ENCODE results near the gene HNRNPUL1. TPM values are rescaled to one million over a fixed set of nuclear protein-coding genes. Genes with fewer than 3 reads are reported as not detected.

Gene HNRNPUL1
- polyA plus RNA-seq, 1 experiment = 42.3 TPM

DNA sequence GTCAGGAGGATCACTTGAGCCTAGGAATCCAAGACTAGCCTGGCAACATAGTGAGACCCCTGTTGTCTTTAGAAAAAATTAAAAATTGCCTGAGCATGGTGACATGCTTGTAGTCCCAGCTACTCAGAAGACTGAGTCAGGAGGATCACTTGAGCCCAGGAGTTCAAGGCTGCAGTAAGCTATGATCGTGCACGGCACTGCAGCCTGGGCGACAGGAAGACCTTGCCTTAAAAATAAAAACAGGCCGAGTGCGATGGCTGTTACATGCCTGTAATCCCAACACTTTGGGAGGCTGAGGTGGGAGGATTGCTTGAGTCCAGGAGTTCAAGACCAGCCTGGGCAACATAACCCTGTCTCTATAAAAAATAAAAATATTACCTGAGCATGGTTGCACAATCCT, 5.4 kb downstream of the HNRNPUL1 start:
- Histone ChIP-seq H3K27me3 (ENCODE audit: control insufficient read depth, insufficient read depth, low read length) (no peaks in the 10 kb centered on the region), H3K27ac (ENCODE audit: low read depth, low read length) (no peak overlapping the region), H3K4me3 (ENCODE audit: low read depth, low read length) (no peak overlapping the region), H3K9me3 (ENCODE audit: control insufficient read depth, insufficient read depth, low read length) (no peaks in the 10 kb centered on the region; the same call in 1 of the 2 replicates)
- TF ChIP-seq, protein P1, sequence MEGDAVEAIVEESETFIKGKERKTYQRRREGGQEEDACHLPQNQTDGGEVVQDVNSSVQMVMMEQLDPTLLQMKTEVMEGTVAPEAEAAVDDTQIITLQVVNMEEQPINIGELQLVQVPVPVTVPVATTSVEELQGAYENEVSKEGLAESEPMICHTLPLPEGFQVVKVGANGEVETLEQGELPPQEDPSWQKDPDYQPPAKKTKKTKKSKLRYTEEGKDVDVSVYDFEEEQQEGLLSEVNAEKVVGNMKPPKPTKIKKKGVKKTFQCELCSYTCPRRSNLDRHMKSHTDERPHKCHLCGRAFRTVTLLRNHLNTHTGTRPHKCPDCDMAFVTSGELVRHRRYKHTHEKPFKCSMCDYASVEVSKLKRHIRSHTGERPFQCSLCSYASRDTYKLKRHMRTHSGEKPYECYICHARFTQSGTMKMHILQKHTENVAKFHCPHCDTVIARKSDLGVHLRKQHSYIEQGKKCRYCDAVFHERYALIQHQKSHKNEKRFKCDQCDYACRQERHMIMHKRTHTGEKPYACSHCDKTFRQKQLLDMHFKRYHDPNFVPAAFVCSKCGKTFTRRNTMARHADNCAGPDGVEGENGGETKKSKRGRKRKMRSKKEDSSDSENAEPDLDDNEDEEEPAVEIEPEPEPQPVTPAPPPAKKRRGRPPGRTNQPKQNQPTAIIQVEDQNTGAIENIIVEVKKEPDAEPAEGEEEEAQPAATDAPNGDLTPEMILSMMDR (IDR thresholded peaks at IDR 0.05; ENCODE audit: low read depth, low read length) = no peak
- CTCF ChIA-PET = interaction anchor here (0.7 kb wide), 1 partner anchor 39 kb away, joined by 7 read pairs; no protein-coding TSS in a partner anchor
- POLR2A ChIA-PET = no interaction called here
- no peak for DNase-seq (ENCODE audit: low read depth, low spot score)

DNA sequence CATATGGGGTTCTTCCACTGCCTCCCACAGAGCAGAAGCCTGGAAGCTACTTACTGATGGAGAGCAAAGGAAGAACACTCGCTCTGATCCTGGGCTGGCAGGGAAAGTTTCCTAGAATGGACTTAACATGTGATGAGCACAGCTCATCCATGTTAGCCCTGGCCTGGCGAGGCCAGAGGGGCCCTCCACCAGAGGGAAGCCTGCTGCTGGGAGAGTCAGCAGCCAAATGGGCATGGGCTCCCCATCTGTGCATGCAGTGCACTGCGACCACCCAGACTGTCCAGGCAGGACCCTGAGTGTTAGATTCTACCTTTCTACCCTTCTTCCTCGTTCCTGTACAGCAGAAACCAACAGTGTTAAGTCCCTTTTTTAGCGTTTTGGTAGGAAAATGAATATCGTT, 8.9 kb downstream of the HNRNPUL1 start:
- no peaks in the 10 kb centered on the region for H3K9me3 ChIP-seq (ENCODE audit: control insufficient read depth, insufficient read depth, low read length)
- no peak overlapping the region for H3K4me3 ChIP-seq (ENCODE audit: low read depth, low read length)
- no peak overlapping the region for H3K27ac ChIP-seq (ENCODE audit: low read depth, low read length)
- H3K27me3 ChIP-seq (ENCODE audit: control insufficient read depth, insufficient read depth, low read length) = no peaks in the 10 kb centered on the region
- CTCF ChIA-PET = no interaction called here
- POLR2A ChIA-PET = no interaction called here
- TF ChIP-seq, protein P1 (IDR thresholded peaks at IDR 0.05; ENCODE audit: low read depth, low read length) = no peak
- no peak for DNase-seq (ENCODE audit: low read depth, low spot score)

DNA sequence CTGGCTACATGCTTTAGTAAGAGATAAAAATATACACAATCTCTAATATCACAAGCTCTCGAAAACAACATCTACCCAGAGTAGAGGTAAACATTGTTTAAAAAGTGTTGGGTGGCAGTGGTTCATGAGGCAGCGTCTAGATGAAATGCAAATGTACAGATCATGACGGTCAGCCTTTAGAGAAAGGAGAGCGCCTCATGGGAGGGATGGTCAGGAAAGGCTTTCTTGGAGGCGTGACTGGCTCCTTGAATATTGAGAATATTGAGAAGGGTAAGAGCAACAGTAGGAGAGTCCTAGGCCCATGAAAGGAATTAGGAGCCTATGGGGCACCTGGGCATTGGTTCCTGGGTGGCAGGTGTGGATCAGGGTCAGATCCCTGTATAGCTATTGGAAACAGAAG, 10.6 kb downstream of the HNRNPUL1 start:
- ChIA-PET POLR2A (interaction anchor here (0.7 kb wide), 1 partner anchor 11 kb away, joined by 5 read pairs; the partner anchor contains the start of gene HNRNPUL1), CTCF (interaction anchor here (1.1 to 1.2 kb wide), 2 partner anchors 12 to 34 kb away, joined by 3 to 4 read pairs; no protein-coding TSS in a partner anchor)

DNA sequence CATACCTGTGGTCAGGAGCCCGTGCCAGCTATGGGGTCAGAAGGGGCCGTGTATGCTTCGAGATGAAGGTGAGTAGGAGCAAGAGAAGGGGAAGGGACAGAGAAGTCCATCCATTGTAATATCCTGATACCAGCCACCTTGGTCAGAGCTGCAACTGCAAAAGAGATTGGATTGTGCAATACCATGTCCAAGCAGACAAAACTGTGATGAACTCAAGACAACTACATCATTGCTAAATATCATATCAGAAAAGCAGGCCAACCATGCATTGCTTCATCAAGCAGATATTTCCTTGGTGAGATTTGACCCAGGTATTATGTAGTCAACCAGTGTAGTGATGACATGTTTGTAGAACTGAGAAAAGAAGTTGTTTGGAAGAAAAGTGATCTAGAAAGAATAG, 12.1 kb downstream of the HNRNPUL1 start:
- DNase-seq (ENCODE audit: low read depth, low spot score) = no peak
- TF ChIP-seq, protein P1 (IDR thresholded peaks at IDR 0.05; ENCODE audit: low read depth, low read length) = no peak
- ChIA-PET CTCF (interaction anchor here (0.5 kb wide), 1 partner anchor 72 kb away, joined by 11 read pairs; no protein-coding TSS in a partner anchor), POLR2A (no interaction called here)
- Histone ChIP-seq H3K27me3 (ENCODE audit: control insufficient read depth, insufficient read depth, low read length) (no peaks in the 10 kb centered on the region), H3K9me3 (ENCODE audit: control insufficient read depth, insufficient read depth, low read length) (no peaks in the 10 kb centered on the region), H3K27ac (ENCODE audit: low read depth, low read length) (no peak overlapping the region), H3K4me3 (ENCODE audit: low read depth, low read length) (no peak overlapping the region)

More for the DNA sequence above, 10.6 kb downstream of the HNRNPUL1 start:
- no peak for DNase-seq (ENCODE audit: low read depth, low spot score)
- TF ChIP-seq, protein P1 (IDR thresholded peaks at IDR 0.05; ENCODE audit: low read depth, low read length) = no peak
- H3K4me3 ChIP-seq (ENCODE audit: low read depth, low read length) = no peak overlapping the region
- H3K9me3 ChIP-seq (ENCODE audit: control insufficient read depth, insufficient read depth, low read length) = no peaks in the 10 kb centered on the region
- H3K27me3 ChIP-seq (ENCODE audit: control insufficient read depth, insufficient read depth, low read length) = no peaks in the 10 kb centered on the region
- H3K27ac ChIP-seq (ENCODE audit: low read depth, low read length) = no peak overlapping the region

DNA sequence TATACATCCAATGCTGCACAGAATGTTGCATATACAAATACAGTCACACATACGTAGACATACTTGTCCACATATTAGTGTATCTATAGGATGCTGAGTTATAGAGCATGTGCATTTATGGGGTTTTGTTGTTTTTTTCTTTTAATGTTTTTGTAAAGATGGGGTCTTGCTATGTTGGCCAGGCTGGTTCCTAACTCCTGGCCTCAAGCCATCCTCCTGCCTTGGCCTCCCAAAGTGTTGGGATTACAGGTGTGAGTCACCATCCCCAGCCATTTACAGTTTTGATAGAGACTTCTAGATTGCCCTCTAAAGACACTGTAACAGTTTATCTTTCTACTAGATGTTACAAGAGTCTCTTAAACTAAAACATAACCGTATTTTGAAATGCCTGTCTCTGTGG, 14.3 kb downstream of the HNRNPUL1 start:
- Histone ChIP-seq H3K27ac (ENCODE audit: low read depth, low read length) (no peak overlapping the region), H3K27me3 (ENCODE audit: control insufficient read depth, insufficient read depth, low read length) (no peaks in the 10 kb centered on the region), H3K4me3 (ENCODE audit: low read depth, low read length) (no peak overlapping the region), H3K9me3 (ENCODE audit: control insufficient read depth, insufficient read depth, low read length) (no peaks in the 10 kb centered on the region)
- ChIA-PET CTCF (interaction anchor here (0.6 to 1.0 kb wide), 2 partner anchors 16 to 31 kb away, joined by 3 read pairs; no protein-coding TSS in a partner anchor), POLR2A (interaction anchor here (0.7 kb wide), 1 partner anchor 524 kb away, joined by 5 read pairs; no protein-coding TSS in a partner anchor)
- TF ChIP-seq, protein P1 (IDR thresholded peaks at IDR 0.05; ENCODE audit: low read depth, low read length) = no peak
- no peak for DNase-seq (ENCODE audit: low read depth, low spot score)

All from AG04450 (cell line).